Left ventricle myocardium inferior (tissue), 1 donor: Measurements from ENCODE around the gene WASF3. TPM values are rescaled to one million over a fixed set of nuclear protein-coding genes. Genes with fewer than 3 reads are reported as not detected.
"Not testable (repeated sequence)": the region's sequence is repeated elsewhere in the genome, so short reads cannot be mapped to it uniquely, and the experiment has no call there.

Source experiments
- DNase-seq: peaks from one replicate; pipeline ENCODE4 v3.0.0-alpha.2; 2020
- H3K27ac ChIP-seq: fragments of 200-600 bp; replicated peaks from 2 replicates; pipeline ENCODE4 v1.8.0; 2021
- H3K27me3 ChIP-seq: fragments of 200-600 bp; 2 replicates; pipeline ENCODE4 v1.8.0; 2021; ENCODE audit warnings: low read depth
- H3K36me3 ChIP-seq: fragments of 200-600 bp; 2 replicates; pipeline ENCODE4 v1.8.0; 2021
- H3K4me1 ChIP-seq: fragments of 200-600 bp; 2 replicates; pipeline ENCODE4 v1.8.0; 2021
- H3K4me3 ChIP-seq: fragments of 200-600 bp; 2 replicates; pipeline ENCODE4 v1.8.0; 2021; ENCODE audit warnings: mild to moderate bottlenecking, moderate library complexity
- H3K9me3 ChIP-seq: fragments of 200-600 bp; replicated peaks from 2 replicates; pipeline ENCODE4 v1.8.0; 2021
- intact Hi-C: fragments of 100-400 bp; cut with micrococcal nuclease; formaldehyde crosslinking; loops from one replicate; pipeline ENCODE4 v1.11.0; 2022
- total RNA-seq: library from RNA; stranded (reverse); fragmentation: NEBNext Ultra II Directional; extraction: Animal tissue kit (Norgen Biotek cat#: 25700); gene quantifications from one replicate; pipeline ENCODE4 v1.2.1, GENCODE V29; 2021
- TF ChIP-seq, protein P1 (sequence below): fragments of 200-600 bp; IDR thresholded peaks from 2 replicates; pipeline ENCODE4 v1.8.0; 2021; ENCODE audit warnings: antibody characterized with exemption, mild to moderate bottlenecking, borderline replicate concordance
- donor health status: DM: no; HTN: yes; CAD: no; lungs with severe emphysema.

WASF3 gene
- total RNA-seq, 1 donor from 2014 or later, result 12.6 TPM

DNA sequence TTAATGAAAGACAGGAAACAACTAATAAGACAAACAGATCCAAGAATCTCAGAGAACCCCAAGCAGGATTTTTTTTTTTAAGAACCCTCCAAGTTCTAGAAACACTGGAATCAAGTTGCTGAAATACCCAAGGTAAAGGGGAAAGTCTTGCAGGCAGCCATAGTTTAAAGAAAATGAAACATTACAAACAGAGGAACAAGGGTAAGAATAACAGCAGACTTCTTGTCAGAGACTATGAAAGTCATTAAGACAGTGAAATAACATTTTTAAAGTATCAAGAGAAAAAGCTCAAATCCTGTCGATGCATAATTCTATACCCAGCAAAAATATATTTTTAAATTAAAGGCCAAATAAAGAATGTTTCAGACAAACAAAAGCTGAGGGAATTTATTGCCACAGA is 67.1 kb downstream of the WASF3 start:
- Histone ChIP-seq H3K4me3 (no peak overlapping the region), H3K36me3 (peaks cover 3% of the 10 kb centered on the region), H3K27me3 (no peaks in the 10 kb centered on the region), H3K27ac (no peak overlapping the region), H3K4me1 (peaks cover 12% of the 10 kb centered on the region), H3K9me3 (peaks cover 22% of the 10 kb centered on the region)
- TF ChIP-seq, protein P1, sequence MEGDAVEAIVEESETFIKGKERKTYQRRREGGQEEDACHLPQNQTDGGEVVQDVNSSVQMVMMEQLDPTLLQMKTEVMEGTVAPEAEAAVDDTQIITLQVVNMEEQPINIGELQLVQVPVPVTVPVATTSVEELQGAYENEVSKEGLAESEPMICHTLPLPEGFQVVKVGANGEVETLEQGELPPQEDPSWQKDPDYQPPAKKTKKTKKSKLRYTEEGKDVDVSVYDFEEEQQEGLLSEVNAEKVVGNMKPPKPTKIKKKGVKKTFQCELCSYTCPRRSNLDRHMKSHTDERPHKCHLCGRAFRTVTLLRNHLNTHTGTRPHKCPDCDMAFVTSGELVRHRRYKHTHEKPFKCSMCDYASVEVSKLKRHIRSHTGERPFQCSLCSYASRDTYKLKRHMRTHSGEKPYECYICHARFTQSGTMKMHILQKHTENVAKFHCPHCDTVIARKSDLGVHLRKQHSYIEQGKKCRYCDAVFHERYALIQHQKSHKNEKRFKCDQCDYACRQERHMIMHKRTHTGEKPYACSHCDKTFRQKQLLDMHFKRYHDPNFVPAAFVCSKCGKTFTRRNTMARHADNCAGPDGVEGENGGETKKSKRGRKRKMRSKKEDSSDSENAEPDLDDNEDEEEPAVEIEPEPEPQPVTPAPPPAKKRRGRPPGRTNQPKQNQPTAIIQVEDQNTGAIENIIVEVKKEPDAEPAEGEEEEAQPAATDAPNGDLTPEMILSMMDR, result no peak
- no peak for DNase-seq
- intact Hi-C loops, result no loop called here

DNA sequence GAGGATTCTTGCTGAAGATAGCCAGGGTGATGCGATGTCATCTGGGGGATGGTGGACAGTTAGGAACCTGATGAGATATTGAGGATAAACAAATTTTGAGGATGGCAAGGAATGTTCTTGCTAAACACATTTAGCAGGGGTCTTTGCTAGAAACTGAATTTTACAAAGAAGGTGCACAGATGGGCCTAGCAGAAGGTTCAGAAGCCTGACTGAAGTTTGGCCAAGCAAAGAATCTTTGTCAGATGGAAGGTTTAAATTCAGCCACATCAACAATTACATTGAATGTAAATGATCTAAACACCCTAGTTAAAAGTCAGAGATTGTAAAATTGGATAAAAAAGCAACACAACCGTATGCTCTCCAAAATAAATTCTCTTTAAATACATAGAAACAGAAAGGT is 68.8 kb downstream of the WASF3 start:
- no peak overlapping the region for H3K27ac ChIP-seq
- intact Hi-C loops, result no loop called here
- peaks cover 3% of the 10 kb centered on the region for H3K36me3 ChIP-seq
- no peak for DNase-seq
- TF ChIP-seq, protein P1, result no peak
- H3K4me1 ChIP-seq, result peaks cover 10% of the 10 kb centered on the region
- no peak overlapping the region for H3K4me3 ChIP-seq
- no peaks in the 10 kb centered on the region for H3K27me3 ChIP-seq
- H3K9me3 ChIP-seq, result peaks cover 26% of the 10 kb centered on the region

DNA sequence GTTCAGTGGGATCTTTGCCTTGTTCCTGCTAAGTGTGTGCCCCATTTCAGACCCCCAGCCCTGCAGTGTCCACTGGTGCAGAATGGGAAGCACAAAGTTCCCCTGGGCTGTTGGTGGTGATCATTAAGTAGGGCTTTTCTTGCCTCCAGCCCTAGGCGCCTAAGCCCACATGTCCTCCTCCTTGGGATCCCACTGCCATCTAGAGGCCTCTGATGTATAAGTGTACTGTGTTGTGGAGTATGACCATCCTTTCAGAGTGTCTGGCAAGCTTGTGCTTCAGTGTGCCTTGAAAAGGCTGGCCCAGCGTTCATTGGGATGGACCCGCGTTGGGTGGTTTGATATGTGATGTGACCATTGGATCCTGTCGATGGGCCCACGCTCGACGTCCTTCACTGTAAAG is 71.2 kb downstream of the WASF3 start:
- DNase-seq, result no peak
- Histone ChIP-seq H3K27me3 (no peaks in the 10 kb centered on the region), H3K9me3 (peaks cover 25% of the 10 kb centered on the region), H3K27ac (no peak overlapping the region), H3K4me3 (no peak overlapping the region), H3K4me1 (no peaks in the 10 kb centered on the region), H3K36me3 (peaks cover 2% of the 10 kb centered on the region)
- intact Hi-C loops, result no loop called here
- TF ChIP-seq, protein P1, result no peak

DNA sequence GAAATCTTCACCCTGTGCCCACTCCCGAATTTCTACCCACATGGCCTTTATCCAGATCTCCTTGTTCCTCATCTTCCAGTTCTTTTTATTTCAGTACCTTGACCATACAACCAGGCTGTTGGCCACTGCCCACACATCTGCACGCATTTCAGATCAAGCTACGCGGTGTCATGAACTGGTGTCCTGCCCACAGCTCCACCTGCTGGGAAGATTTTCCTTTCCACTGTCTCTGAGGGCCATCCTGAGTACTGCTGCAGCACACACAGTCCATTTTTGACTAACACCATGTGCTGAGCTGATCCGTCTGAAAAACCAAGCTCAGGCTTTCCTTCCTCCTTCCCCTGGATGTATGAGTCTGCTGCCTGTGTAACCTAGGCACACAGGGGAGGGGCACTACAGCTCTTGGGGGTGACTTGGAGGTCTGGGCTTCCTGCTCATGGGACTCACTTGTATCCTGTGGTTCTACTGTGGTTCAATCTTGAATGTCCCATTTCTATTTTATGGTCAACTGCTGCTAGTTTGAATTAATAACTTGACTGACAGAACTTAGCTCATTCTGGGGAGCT is 71.9 kb downstream of the WASF3 start:
- Histone ChIP-seq H3K27me3 (no peaks in the 10 kb centered on the region), H3K4me3 (no peak overlapping the region), H3K27ac (no peak overlapping the region), H3K9me3 (peaks cover 18% of the 10 kb centered on the region), H3K4me1 (no peaks in the 10 kb centered on the region), H3K36me3 (no peaks in the 10 kb centered on the region)
- TF ChIP-seq, protein P1, result no peak
- intact Hi-C loops, result no loop called here
- no peak for DNase-seq

DNA sequence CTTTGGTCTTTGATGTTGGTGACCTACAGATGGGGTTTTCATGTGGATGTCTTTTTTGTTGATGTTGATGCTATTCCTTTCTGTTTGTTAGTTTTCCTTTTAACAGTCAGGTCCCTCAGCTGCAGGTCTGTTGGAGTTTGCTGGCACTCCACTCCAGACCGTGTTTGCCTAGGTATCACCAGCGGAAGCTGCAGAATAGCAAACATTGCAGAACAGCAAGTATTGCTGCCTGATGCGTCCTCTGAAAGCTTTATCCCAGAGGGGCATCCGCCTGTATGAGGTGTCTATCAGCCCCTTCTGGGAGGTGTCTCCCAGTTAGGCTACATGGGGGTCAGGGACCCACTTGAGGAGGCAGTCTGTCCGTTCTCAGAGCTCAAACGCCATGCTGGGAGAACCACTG is 78.2 kb downstream of the WASF3 start:
- peaks cover 11% of the 10 kb centered on the region for H3K9me3 ChIP-seq
- intact Hi-C loops, H3K4me3 ChIP-seq, H3K36me3 ChIP-seq, H3K27ac ChIP-seq, H3K27me3 ChIP-seq, H3K4me1 ChIP-seq, DNase-seq: not testable (repeated sequence)

DNA sequence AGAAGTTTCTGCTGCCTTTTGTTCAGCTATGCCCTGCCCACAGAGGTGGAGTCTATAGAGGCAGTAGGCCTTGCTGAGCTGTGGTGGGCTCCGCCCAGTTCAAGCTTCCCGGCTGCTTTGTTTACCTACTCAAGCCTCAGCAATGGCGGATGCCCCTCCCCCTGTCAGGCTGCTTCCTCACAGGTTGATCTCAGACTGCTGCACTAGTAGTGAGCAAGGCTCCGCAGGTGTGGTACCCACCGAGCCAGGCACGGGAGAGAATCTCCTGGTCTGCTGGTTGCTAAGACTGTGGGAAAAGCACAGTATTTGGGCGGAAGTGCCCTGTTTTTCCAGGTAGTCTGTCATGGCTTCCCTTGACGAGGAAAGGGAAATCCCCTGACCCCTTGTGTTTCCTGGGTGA is 78.6 kb downstream of the WASF3 start:
- H3K27me3 ChIP-seq, H3K36me3 ChIP-seq, H3K4me1 ChIP-seq, intact Hi-C loops, H3K4me3 ChIP-seq, DNase-seq, H3K9me3 ChIP-seq, H3K27ac ChIP-seq: not testable (repeated sequence)
